SKM-1 treated with dmso at 0.1 percent for 144 hours (cell line): ENCODE data around the gene PRKAG2.

ENCODE experiments used
- DNase-seq: peaks from one replicate; lab custom pipeline; 2025; ENCODE audit not compliant: unreplicated experiment; lab: John Stamatoyannopoulos, UW

Gene PRKAG2

DNA sequence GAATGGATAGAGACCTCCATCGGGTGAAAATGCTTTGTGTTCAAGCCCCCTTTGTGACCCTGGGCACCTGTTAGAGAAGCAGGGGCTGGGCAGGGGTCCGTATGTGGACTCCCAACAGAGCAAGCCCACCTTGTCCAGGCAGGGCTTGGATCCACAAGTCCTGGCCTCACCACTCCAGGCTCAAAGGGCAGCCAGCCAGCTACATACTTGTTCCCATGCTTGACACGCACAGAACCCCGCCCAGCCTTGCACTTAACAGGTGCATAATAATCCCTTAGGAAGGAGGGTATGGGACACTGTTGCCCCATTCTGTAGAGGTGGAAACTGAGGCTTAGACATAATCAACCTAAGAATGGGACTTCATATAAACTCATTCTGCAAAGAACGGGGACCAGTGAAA lies 160.6 kb downstream of the PRKAG2 start:
- no peak for DNase-seq

DNA sequence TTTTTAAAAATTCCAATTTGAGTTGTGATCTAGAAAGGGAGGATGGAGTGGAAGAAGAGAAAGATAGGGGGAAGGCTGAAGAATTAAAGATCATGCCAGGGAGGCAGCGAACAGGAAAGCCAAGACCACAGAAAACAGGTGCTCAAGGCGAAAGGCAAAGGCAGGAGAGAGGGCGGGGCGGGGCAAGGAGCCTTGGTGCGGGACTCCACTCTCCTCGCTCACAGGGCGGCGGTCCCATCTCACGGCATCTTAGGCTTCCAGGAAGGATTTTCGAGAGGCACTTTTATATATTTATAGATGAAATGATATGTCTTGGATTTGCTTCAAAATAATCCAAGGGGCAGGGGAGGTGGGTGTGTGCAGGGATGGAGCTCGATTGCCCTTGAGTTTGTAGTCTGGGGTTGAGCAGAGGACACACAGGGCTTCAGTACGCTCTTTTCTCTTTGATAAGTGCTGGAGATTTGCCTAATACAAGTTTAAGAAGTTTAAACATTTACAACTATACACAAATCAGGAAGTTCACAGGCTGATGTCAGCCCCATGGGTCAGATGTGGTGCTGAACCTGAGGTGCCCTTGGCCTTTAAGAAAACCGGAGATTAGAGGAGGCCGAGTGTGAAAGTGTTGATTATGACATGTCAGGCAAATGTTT lies 161.1 kb downstream of the PRKAG2 start:
- DNase-seq = no peak

DNA sequence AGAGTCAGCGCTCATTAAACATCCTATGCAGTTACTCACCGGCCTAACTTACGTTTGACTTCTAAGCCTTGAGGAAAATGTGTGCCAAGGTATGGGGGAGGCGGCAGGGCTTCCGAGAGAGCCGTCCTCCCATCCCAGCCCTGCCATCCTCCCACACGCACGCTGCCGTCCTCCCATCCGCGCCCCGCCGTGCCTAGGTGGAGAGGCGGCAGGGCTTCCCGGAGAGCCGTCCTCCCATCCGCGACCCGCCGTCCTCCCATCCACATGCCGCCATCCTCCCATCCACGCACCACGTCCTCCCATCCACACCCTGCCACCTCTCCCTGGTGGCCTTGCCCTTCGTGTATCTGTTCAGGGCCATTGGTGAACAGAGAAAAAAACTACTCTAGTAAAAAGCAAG lies 162.7 kb downstream of the PRKAG2 start:
- DNase-seq = no peak

DNA sequence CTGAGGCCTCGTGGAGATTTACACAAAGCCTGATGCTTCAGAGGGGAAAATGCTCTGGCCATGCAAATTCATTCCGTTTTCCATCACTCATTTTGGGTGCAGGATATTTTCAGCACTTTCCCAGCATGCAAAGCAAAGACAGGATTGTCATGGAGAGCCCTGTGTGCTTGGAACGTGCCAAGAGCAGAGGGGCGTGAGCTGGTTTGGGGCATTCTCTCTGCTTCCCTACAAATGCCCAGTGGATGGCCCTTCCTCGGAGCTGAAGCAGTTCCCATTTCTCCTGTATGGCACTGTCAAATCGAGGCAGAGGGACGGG lies 164.1 kb downstream of the PRKAG2 start:
- no peak for DNase-seq

DNA sequence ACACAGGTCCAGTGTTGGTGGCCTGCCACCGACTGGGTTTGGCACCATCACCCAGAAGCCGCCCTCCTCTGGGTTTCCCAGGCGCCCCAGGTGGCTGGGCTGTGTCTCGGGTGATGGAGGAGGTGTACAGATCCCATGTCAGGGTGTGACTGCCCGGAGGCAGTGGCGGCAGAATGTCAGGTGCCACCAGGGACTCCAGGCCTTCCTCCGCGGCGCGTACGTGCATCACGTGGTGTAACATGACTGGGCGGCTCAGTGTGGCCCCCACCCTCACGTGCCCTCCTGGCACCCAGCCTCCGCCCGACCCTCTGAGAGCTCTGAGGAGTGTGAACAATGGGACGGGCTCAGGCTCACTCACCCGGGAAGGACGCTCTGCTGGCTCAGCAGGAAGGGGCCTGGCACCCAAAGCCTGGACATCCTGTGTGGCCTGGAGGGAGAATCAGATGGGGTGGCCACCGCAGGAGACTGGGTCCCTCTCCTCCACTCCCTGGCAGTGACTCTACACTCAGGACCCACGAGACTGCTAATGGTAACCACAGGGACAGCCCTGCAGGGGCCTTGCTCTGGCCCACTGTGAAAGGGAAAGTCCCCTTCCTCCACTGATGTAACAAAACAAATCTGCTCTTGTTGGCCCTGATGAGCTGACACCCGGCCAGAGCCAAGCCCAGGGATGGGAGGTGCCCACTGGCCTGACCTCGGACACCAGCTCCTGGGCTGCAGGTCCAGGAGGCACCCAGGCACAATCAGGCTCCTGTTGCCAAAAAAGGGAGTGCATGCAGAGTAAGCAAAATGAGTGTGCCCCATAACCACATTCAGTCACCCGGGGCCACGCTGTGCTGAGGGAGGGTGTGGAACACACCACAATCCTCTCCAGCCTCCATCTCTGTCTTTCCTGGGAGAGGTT lies 164.8 kb downstream of the PRKAG2 start:
- DNase-seq = no peak

DNA sequence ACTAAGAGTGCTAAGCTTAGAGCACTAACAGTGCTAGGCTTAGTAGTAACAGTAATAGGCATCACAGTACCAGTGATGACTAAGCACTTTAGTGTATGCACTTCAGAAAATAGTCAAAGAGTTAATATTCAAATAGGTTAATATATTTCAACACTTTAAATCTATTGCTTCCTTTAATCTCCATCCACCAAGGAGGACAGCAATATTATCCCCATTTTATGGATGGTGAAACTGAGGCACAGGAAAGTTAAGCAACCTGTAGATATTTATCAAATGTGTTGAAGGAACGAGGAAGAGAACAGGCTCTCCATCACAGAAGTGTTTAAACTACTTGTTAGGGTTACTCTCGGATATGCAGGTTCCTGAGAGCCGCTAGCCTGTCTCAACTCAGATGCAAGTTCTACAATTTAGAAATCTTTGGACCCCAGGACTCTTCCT lies 165.5 kb downstream of the PRKAG2 start:
- no peak for DNase-seq

DNA sequence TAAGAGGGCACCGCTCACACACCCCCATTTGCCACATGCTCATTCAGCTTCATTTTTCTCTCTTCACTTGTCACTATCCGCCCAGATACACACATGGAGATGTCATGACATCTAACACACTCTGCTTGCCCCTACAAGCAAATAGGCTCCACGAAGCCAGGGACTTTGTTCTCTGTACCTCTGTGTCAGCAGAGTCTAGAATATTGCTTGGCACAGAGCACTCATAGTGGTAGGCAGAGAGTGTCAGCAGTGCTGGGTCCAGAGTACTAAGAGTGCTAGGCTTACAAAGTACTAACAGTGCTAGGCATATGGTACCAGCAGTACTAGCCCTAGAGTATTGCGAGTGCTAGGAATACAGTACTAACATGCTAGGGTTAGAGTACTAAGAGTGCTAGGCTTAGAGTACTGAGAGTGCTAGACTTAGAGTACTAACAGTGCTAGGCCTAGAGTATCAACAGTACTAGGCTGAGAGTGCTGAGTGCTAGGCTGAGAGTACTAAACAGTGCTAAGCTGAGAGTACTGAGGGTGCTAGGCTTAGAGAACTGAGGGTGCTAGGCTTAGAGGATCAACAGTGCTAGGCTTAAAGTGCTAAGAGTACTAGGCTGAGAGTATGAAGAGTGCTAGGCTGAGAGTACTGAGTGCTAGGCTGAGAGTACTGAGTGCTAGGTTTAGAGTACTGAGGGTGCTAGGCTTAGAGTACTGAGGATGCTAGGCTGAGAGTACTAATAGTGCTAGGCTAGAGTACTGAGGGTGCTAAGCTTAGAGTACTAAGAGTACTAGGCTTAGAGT lies 166.1 kb downstream of the PRKAG2 start:
- no peak for DNase-seq

DNA sequence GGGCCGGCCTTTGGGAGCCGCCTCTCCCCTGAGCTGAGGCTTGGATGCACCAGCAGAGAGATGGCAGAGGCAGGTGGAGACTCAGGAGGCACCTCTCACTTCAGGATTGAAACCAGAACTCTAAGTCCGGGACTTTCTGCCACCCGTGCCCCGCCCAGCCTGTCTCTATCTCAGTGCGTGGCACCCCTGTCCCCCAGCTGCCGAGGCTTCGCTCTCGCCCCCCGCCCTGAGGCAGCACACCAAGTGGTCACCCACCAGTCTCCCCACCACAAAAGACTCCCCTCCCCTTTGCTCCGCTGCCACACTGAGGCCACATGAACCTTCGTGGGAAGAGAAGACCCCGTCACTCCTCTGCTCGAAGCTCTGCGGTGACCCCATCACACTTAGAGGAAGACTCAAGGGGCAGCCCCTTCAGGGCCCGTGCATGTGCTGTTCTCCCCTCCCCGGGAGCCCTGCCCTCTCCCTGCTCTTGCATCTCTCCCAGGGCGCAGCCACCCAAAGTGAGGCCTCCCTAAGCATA lies 166.7 kb downstream of the PRKAG2 start:
- no peak for DNase-seq

DNA sequence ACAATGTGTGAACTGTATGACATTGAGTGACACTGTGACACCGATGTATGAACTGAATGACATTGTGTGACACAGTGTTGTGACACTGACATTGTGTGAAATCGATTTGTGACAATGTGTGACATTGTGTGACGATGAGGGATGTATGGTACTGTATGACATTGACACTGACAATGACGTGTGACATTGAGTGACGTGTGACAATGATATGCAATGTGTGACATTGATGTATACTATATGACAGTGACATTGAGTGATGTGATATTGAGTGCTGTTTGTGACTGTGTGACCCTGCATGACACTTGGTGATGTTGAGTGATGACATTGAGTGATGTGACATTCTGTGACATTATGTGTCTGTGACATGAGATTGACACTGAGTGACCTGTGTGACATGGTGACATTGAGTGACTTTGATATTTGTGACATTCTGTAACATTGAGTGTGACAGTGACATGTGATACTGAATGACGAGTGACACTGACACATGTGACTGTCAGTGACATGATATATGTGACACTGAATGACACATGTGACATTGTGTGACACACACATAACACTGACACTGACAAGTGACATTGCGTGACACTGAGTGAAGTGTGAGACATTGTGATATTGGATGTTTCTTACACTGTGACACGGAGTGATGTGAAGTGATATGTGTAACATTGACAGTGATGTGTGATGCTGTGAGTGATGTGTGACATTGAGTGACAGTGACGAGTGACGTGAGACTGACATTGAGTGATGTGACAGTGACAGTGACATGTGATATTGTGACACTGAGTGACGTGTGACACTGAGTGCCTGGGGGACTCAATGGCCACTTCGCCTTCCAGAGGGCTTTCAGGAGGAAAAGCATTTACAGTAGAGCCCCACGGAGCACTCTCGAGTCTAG lies 167.5 kb downstream of the PRKAG2 start:
- no peak for DNase-seq

DNA sequence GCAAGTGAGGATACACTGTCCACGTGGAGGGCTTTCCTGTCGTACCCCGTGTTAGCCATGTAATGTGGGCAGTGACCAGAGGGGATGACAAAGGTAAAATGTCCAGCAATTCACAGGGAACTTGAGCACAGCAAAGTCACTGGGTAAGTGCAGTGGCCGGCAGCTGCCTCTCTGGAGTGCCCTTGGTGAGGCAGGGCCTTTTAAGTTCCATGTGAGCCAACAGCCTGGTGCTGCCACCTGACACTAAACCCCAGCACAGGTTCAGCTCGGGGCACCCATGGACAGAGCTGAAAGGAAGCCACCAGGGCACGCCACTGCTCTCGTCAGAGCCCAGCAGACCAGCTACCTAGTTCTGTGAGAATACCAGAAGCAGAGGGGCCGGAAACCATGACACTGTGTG lies 168.3 kb downstream of the PRKAG2 start:
- DNase-seq = no peak

DNA sequence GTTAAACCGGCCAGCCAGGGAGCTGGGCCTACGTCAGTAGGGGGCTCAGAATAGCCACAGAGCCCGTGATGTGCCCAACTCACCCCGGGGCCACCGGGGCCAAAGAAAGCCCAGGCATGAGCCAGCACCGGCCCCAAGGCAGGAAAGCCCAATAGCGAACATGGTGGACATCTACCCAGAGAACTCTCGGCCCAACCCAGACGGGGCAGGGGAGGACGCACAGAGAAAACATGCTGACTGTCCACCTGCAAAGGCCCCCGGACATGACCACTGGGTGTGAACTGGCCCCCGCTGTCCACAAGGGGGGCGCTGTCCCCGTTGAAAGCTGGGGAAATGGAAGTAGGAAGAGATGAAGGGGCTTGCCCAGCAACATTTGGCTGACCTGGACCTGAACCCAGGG lies 169.2 kb downstream of the PRKAG2 start:
- no peak for DNase-seq

DNA sequence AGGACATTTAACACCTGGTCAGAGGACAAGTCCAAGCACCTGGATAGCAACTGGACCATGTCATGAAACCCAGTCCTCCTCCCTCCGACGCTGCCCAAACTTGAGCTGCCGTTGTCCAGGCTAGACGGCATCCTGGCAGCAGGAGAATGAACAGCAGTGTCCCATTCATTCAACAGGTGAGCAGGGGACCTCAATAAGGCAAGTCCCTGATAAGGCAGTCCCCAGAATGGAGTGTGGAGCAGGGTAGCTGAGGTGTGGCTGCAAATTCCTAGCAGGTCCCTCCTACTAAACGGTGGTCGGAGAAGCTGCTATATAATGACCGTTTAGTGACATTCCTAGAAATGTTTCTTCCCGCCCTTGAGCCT lies 169.8 kb downstream of the PRKAG2 start:
- DNase-seq = no peak

DNA sequence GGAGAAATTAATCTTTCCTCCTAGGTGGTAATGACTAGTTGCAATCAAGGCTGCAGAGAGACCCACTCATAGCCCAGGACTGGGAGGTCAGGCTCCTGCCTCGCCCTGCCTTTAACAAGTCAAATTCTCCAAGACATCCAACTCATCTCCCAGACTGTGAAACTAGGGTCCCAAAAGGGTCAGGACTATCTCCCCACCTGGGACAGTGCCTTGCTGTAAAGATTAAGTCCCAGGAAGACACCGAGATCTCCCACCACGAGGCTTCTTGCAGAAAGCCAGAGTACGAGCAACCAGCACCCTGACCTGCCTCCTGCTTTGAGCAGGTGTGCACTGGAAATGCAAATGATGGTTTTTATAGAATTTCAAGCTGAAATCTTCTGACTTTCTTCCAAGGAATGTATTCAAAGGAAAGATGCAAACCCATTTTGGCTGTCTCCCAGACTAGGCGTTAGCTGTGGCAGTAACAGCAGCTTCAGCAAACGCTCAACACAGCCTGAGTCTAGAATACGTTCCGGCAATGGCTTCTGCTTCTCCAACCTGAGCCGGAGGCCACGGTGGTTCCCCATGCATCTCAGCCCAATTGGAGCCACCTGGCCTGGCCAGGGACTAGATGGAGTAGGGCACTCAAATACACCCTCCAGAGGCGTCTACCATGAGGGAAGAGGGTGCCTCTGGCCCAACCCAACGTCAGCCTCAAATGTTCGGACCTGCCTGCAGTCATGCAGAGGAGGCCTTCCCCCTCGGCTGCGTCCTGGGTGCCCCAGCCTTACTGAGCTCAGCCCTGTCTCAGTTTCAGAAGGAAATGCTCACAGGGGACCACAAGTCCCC lies 170.4 kb downstream of the PRKAG2 start:
- no peak for DNase-seq

DNA sequence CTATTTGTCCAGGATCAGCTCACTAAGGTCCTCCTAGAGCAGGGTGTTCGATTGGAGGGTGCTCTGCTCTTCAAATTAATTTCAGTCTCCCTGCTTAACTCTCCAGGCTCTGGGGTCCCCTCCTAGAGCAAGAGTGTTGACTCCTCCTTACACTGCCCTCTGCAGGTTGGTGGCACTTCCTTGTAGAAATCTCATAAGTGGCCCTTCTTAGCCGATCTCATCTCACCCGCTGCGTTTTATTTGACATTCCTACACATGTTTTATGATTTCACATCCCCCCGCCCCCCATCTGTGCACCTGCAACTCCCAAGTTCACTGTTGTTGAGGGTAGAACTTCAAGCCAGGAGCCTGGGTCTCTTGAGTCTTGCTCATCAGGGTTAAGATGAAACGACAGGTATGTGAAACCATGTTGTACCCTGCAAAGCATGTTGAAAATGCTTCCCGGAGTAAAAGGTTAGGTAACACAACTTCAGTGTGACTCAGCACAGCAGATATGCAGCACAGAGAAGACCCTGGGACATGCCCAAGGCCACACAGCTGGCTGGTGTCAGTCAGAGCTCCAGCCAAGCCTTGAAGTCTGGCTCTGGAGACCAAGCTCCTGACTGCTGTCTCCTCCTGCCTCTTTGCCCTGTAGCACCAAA lies 171.2 kb downstream of the PRKAG2 start:
- no peak for DNase-seq

DNA sequence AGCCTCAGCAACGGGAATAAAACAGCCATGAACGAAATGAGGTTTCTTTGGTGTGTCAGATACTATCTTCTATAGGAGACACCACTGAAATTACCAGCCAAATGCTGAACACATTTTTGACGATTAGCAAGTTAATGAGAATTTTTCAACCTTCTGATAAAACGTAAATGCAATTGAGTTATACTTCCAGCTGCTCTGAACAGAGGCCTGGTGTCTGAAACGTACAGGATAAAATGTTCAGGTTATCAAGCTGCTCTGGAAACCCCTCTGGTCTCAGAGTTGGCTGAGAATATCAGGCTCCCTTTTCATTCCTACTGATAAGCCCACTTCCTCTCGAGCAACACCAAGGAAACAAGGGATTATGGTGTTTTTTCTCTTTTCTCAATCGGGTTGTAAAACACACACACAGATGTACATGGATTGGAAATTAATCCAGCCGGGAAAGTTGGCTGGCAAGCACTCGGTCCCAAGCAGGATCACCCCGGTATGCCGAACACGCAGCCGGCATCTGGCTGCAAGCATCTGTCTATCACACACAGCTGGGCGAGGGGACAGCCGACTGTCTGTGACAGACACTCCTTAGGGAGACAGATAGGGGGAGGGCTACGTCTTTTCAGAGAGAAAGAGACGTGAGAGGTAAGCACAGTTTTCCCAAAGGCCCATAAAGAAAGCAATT lies 171.8 kb downstream of the PRKAG2 start:
- DNase-seq = no peak

DNA sequence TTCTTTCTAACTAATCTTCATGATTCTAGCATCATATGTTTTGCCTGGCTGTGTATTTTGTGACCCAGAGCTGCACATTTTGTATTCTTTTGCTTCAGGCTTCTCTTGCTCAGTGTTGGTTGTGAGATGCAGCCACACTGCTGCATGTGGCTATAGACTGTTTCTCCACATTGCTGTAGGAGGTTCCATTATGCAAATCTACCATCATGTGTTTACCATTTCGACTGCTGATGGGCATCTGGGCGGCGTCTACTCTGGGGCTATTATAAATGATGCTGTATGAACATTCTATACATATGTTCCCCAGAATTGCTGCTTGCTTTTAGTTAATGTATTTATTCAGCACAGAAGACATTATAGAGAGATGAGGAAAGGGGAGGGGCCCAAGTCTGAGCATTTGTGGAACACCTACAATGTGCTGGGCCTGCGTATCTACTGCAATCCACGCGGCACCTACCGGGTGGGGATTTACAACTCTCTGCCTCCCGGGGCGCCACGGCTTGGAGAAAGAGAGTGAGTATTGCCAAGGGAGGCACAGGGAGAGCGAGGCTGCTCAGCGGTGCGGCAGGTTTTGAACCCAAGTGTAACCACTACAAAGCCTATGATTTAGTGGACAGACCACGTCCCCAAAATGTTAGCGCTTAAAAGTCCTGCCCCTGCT lies 172.5 kb downstream of the PRKAG2 start:
- DNase-seq = no peak

DNA sequence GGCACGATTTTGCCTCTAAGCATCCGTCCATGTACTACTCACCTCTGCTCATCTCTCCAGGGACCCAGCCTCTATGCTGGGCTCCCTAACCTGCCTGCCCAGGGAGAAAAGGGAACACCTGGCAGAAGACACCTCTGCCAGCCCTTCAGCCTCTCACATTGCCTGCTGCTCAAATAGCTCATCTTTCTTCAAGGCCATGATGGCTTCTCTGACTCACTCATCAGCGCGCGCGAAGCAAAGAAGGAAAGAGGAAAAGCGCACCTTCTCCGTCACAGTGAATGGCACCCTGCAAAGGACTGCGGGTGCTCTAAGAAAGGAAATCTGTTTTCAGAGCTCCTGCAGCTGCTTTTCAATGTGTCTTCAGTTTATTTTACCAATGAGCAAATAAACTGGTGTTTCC lies 174.0 kb downstream of the PRKAG2 start:
- DNase-seq = no peak

DNA sequence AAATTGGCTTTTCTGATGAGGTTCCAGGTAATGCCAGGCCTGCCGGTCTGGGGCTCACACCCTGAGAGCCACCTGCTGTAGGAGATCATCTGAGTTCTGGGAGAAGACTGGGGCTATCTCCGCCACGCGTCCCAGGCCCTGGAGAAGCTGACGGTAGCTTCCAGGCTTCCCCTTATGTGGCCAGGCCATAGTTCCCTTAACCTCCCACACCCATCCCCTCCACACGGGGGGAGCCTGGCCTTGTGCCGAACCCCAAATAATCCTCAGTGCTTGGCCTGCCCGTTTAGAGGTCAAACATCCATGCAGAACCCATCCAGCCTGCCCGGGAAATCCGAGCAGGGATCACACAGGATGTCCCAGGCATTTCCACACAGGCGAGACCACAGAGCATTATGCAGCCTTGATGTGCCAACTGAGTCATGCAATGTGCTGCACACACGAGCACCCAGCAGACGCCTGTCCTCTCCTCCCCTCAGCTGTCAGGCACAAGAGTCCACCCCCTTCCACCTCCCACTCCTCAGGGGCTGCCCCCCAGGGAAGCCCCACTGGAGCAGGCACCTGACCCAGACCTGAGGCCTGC lies 176.2 kb downstream of the PRKAG2 start:
- DNase-seq = no peak
